ES-I3 (cell line): Measurements from ENCODE around the gene PSMC6.

Experiments used
- H3K36me3 ChIP-seq: 2 replicates; pipeline ENCODE4 v1.6.1; 2013; ENCODE audit warnings: mild to moderate bottlenecking, low read length, control low read depth, moderate library complexity; ENCODE audit not compliant: insufficient read depth
- H3K4me1 ChIP-seq: 2 replicates; pipeline ENCODE4 v1.6.1; 2013; ENCODE audit warnings: mild to moderate bottlenecking, control low read depth, low read length; ENCODE audit not compliant: insufficient read depth
- H3K9ac ChIP-seq: 2 replicates; pipeline ENCODE4 v1.6.1; 2013; ENCODE audit warnings: low read depth, mild to moderate bottlenecking, low read length, moderate library complexity
- H3K9me3 ChIP-seq: 2 replicates; pipeline ENCODE4 v1.6.1; 2013; ENCODE audit warnings: mild to moderate bottlenecking, low read length, moderate library complexity; ENCODE audit not compliant: control insufficient read depth, insufficient read depth

Gene PSMC6

DNA sequence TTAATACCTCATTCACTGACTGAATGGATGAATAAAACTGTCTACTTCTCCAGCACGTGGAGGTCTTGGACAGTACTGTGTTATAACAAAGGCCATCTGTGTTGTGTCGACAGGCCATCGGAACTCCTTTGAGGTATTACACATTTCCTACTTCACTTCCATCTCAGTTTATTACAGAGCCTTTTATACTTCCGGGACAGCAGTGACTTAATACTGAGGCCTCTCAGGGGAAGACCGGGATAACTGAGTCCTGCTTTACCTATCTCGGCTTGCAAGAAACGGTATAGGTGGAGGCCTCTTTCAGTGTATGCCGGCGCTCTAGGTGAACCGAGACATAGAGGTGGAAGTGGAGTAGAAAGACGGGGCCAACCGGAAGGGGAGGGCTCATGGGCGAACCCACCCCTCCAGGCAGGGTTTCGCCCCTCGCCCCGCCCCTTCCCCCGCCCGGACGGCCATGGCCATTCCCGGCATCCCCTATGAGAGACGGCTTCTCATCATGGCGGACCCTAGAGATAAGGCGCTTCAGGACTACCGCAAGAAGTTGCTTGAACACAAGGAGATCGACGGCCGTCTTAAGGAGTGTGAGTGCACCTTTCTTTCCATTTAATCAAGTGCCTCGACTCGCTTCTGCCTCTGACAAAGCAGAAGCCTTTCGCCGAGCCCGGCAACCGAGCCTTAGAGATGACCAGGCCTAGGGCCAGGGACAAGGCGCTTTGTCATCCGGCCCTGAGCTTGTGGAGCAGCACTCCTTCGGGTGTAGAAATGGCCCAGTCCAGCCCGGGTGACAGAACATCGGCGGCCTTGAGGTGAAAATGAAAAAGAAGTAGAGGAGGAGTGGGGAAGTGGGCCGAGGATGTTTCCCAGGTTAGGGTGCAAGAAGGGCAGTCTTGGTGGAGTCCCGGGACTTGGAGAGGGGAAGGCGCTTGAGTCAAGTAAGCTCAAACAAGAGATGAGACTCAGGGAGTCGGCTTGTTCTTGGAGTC, at the start of gene PSMC6:
TSS of gene PSMC6 (plus strand) at position 477 of the 983 bp plus-strand sequence. CDS start at position 497, 20 bp downstream.
- H3K9me3 ChIP-seq = no peaks in the 10 kb centered on the region; the same call in 1 of the 2 replicates
- H3K4me1 ChIP-seq = peaks cover 6% of the 10 kb centered on the region; the same call in 1 of the 2 replicates
- H3K36me3 ChIP-seq = peaks cover 10% of the 10 kb centered on the region
- peak within 1 kb of the TSS; percentile 98 for H3K9ac ChIP-seq

DNA sequence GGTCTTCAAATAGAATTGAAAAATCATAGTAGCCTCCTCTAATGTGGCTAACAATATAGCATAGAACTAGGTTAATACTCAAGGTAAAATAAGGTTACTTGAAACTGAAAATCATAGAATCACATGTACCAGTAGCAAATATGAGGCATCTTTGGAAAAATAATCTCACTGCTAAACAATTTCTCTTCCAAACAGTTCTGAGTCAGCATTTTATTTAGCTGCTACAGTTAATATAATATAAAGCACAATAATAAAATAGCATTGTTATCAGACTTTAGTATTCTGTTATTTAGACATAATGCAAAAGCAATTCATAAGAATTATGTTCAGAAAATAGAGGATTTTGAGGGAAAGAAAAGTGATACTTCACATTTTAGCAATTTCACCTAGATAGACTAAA, 46.7 kb upstream of the PSMC6 start:
- Histone ChIP-seq H3K9me3 (no peaks in the 10 kb centered on the region), H3K4me1 (peaks cover 5% of the 10 kb centered on the region; the same call in 1 of the 2 replicates), H3K36me3 (no peaks in the 10 kb centered on the region), H3K9ac (no peak overlapping the region)

DNA sequence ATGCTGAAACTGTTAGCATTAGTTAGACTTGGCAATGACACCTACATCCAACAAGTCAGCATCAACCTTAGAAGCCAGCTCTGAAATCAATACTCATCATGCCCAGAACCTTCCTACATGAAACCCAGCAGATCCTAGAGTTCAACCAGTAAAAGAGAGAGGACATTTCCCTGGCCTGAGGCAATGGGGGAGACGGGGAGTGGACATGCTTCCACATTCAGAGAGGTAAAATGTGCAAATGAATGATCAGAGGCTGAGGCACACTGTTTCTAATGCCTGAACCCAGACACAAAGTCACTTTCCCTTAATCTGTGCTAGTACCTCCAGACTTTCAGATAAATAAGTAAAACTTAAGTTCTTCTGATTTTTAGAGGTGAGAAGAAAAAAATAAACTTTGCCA, 46.2 kb upstream of the PSMC6 start:
- H3K9ac ChIP-seq = no peak overlapping the region
- H3K4me1 ChIP-seq = peaks cover 5% of the 10 kb centered on the region; the same call in 1 of the 2 replicates
- H3K9me3 ChIP-seq = no peaks in the 10 kb centered on the region
- no peaks in the 10 kb centered on the region; the same call in 1 of the 2 replicates for H3K36me3 ChIP-seq

DNA sequence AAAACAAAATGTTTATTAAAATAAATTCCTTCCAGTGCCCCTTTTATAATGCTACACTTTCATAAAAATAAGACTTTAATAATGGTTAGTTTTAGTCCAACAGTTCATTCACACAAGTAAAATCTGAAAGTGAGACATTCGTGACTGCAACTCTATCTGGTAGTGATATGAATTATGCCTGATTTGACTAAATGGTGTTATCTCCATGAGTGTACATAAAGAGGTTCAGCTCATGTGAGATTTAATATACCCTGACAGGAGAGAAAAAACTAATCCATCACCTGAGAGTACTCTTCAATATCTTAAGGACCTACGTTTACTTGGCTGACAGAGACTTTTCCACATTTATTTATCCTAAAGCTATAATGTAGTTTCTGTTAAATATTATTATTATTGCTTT, 45.7 kb upstream of the PSMC6 start:
- no peaks in the 10 kb centered on the region; the same call in 1 of the 2 replicates for H3K36me3 ChIP-seq

DNA sequence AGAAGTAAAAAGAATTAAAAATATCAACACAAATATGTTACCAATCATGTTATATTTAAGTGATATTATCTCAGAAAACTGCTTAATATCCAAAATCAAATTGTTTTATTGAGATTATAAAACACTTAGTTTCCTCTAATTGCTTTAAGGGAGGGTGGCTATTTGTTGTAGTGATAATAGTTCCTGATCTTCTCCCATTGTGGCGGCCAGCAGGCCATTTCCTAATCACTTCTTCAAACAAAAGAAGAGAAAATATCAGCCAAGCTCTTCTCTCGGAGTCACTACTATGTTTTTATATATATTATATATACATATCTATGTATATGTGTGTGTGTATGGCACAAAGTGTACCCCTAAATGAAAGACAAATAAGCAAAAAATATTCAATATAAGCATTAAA, 43.1 kb upstream of the PSMC6 start:
- peaks cover 5% of the 10 kb centered on the region; the same call in 1 of the 2 replicates for H3K4me1 ChIP-seq
- no peak overlapping the region for H3K9ac ChIP-seq
- no peaks in the 10 kb centered on the region for H3K9me3 ChIP-seq
- H3K36me3 ChIP-seq = no peaks in the 10 kb centered on the region; the same call in 1 of the 2 replicates

More for the DNA sequence above, 45.7 kb upstream of the PSMC6 start:
- Histone ChIP-seq H3K9me3 (no peaks in the 10 kb centered on the region), H3K4me1 (peaks cover 5% of the 10 kb centered on the region; the same call in 1 of the 2 replicates), H3K9ac (no peak overlapping the region)

DNA sequence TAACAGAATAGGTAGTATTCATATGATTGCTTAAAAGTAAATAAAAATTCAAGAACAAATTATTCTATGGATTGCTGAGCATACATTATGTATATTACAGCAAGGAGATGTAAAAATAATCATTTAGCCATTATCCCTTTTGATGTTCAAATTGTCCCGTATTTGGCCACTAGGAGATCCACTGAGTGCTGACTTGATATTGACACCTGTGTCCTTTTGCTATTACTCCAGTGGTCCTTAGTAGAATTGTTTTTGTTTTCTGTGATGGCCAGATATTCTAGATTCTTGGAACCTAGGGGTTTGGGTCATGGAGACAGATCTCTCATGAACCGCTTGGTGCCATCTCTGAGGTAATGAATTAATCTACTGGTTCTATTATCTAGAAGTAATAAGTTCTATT, 28.4 kb upstream of the PSMC6 start:
- no peak overlapping the region for H3K9ac ChIP-seq
- H3K36me3 ChIP-seq = no peaks in the 10 kb centered on the region
- H3K9me3 ChIP-seq = no peaks in the 10 kb centered on the region
- no peaks in the 10 kb centered on the region for H3K4me1 ChIP-seq

DNA sequence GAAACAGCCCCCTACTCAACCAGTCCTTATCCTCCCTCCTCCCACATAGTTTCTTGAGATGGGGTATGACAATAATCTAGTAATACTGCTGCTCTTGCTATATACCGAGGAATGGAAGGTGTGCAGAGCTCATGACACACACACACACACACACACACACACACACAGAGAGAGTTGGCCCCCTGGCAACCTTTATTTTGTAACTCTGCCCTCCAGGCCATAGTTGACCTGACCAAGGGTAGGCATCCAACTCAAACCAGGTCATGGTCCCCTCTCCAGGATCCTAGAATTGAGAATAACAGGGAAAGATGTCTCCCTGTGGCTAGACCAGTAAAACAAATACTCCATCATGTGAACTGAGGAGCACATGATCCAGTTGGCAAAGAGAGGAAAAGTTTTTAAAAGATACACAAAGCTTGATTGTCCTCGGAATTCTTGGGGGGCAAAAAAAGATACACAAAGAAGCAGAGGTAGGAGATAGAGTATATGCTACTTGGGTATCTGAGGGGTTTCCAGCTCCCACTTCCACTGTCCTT, 22.9 kb upstream of the PSMC6 start:
- H3K36me3 ChIP-seq = no peaks in the 10 kb centered on the region
- no peaks in the 10 kb centered on the region for H3K9me3 ChIP-seq
- no peak overlapping the region for H3K9ac ChIP-seq
- peaks cover 14% of the 10 kb centered on the region for H3K4me1 ChIP-seq

DNA sequence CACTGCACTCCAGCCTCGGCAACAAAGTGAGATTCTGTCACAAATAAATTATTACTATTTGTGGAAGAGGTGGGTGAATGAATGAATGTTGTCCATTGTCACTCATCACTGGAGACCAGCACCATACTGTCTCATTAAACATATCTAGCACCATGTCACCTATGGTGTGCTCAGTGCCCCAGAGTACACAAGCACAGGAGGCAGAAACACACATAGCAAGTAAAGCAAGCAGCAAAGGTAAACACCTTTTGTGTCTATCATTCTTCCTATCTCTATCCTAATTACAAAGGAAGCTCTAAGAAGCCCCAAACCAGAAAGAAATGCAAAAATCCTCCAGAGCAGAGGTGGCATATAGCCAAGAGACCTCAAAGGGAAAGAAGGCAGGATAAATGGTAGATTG, 20.8 kb upstream of the PSMC6 start:
- Histone ChIP-seq H3K9me3 (no peaks in the 10 kb centered on the region), H3K4me1 (peaks cover 16% of the 10 kb centered on the region), H3K9ac (no peak overlapping the region), H3K36me3 (no peaks in the 10 kb centered on the region)

DNA sequence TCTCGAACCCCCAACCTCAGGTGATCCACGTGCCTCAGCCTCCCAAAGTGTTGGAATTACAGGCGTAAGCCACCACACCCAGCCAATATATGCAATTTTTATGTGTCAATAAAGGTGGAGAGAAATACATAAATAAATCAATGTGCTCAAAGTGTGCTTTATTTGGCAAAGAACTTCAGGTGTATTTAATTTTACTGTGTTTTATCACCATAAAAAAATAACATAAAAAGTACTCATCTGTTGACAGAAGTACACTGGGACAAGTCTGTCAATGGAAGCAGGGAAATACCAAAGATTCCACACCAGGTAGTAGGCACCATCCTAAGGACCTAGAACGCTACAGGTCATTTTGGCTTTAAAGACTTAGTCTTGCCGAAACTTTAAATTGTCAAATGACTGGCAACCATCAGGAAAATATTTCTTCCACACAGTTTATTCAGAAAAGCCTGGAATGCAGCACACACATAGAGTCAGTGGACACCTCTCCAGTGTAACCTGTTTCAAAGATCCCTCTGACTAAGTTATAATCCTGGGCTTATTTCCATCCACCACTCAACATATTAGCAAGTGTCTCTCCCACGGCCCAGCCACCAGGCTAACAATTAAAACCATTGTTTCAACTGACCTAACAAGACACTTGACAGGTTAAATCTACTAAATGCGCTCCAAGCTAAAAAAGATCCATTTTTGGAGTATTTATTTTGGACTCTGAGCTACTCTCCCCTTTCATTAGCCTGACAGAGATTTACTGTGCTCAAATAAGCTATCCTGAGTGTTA, 15.8 kb upstream of the PSMC6 start:
- Histone ChIP-seq H3K4me1 (peaks cover 9% of the 10 kb centered on the region), H3K36me3 (no peaks in the 10 kb centered on the region), H3K9me3 (no peaks in the 10 kb centered on the region), H3K9ac (no peak overlapping the region)

DNA sequence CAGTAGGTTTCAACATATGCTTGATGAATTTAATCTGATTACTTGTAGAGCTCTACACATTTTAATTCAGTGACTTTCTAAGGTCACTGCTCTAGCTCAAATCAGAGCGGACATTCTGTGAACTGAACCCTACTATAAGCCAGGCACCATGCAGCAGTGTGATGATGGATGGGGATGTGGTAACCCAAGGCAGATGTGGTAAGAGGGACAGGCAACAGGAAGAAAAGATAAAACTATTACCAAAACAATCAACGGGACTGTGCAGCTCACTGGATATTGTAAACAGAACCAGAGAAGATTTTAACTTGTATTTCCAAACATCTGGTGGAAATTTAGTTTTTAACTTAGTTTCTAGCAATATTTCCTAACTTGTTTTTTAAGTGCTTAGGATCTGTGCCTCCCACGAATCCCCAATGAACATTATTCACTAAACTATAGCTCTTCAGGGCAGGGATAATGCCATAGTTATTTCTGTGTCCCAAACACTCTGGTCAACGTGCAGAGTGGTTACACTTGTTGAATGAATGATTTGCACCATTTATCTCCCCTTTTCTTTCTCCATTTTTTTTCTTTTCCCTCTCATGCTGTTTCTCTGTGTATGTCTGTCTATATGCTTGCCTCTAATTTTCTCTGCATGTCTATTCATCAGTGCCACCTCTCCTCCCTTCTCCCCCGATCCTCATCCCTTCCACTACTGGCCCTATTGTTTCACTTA, 14.6 kb upstream of the PSMC6 start:
- Histone ChIP-seq H3K36me3 (no peaks in the 10 kb centered on the region), H3K4me1 (peaks cover 4% of the 10 kb centered on the region), H3K9ac (no peak overlapping the region), H3K9me3 (no peaks in the 10 kb centered on the region)

DNA sequence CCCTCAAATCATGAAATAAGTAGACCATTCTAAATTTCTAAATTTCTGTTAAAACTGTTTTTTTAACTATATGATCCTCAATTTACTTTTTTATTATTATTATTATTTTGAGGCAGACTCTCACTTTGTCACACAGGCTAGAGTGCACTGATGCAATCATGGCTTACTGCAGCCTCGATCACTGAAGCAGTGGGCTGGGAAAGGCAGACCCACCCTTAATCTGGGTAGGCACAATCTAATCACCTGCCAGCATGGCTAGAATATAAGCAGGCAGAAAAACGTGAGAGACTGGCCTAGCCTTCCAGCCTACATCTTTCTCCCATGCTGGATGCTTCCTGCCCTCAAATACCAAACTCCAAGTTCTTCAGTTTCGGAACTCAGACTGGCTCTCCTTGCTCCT, 14.0 kb upstream of the PSMC6 start:
- Histone ChIP-seq H3K36me3 (no peaks in the 10 kb centered on the region), H3K9ac (no peak overlapping the region), H3K4me1 (peaks cover 4% of the 10 kb centered on the region), H3K9me3 (no peaks in the 10 kb centered on the region)

DNA sequence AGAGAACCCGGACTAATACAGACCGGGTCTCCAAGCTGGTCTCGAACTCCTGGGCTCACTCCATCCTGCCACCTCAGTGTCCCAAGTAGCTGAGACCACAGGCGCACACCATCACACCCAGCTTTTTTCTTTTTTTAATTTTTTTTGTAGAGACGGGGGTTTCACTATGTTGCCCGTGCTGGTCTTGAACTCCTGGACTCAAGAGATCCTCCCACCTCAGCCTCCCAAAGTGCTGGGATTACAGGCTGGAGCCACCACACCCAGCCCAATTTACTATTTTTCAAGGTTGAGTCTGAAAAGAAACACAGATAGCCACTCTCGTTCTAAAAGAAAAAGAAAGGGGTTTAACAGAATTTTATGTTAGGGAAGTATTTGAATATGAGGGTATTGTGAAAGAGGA, 13.5 kb upstream of the PSMC6 start:
- H3K36me3 ChIP-seq = no peaks in the 10 kb centered on the region
- H3K4me1 ChIP-seq = peaks cover 4% of the 10 kb centered on the region
- H3K9me3 ChIP-seq = no peaks in the 10 kb centered on the region
- no peak overlapping the region for H3K9ac ChIP-seq

DNA sequence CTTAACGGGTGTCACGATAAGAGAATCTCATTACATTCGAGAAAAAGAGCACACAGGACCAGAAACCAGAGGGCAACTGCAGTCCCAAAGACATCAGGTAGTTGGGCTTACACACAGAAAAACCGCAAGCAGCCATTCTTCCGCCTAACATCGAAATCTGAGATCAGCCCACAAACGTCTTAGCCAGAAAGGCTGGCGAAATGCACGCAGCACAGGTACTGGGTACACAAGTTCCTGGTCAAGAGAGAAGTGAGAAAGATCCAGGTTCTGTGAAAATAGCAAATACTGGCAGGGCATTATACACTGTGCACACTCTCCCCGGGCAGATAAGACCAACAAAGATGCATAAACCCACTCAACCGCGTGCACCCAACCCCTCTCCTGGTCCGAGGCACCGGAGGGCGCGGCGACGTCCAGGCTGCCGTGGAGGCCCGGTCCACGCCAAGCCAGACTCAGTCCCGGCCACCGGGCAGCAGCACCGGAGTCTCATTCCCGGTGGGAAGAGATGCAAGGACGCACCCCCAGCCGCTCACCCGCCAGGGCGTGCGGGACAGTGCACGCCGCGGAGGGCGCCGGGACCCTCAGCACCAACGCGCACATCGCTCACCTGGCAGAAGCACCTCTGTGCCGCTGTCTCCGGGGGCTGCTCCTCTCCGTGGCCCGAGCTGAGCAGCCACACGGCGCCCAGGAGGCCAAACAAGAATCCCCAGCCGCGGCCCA, 12.1 kb upstream of the PSMC6 start:
- H3K9me3 ChIP-seq = no peaks in the 10 kb centered on the region
- peak overlapping the region; percentile 68 for H3K9ac ChIP-seq
- no peaks in the 10 kb centered on the region for H3K36me3 ChIP-seq
- peaks cover 4% of the 10 kb centered on the region for H3K4me1 ChIP-seq
